ENCODE measurements around the gene ATP7B.

Gene ATP7B

GRCh38 chr13:51978796-51979556 is 32.3 kb downstream of the ATP7B start:
- no peak for DNase-seq (ENCODE audit: low read depth in 2 of 2)

DNA sequence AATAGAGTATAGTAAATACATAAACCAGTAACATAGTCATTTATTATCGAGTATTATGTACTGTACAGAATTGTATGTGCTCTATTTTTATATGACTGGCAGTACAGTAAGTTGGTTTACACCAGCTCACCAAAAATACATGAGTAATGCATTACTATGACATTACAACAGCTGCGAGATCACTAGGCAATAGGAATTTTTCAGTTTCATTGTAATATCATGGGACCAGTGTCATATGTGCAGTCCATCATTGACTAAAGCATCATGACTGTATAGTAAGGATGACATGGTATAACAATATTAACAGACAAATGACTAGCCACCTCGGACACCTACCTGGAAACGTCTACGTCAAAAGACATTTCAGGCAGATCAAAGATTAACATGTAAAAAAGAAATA is 33.6 kb downstream of the ATP7B start:
- DNase-seq (ENCODE audit: low read depth in 2 of 2) = no peak

- DNase-seq (ENCODE audit: low read depth in 2 of 2) = no peak
Observed at GRCh38 chr13:51976890-51977289, 34.4 kb downstream of the ATP7B start.

GRCh38 chr13:51976423-51976822 is 34.8 kb downstream of the ATP7B start:
- no peak for DNase-seq (ENCODE audit: low read depth in 2 of 2)

GRCh38 chr13:51974482-51974881 is 36.8 kb downstream of the ATP7B start:
- DNase-seq (ENCODE audit: low read depth in 2 of 2) = no peak

- no peak for DNase-seq (ENCODE audit: low read depth in 2 of 2)
Observed at GRCh38 chr13:51971520-51972426, 39.5 kb downstream of the ATP7B start.

GRCh38 chr13:51970349-51970748 is 40.9 kb downstream of the ATP7B start:
- DNase-seq (ENCODE audit: low read depth in 2 of 2) = no peak

- no peak for DNase-seq (ENCODE audit: low read depth in 2 of 2)
Observed at GRCh38 chr13:51967482-51968446, 43.5 kb downstream of the ATP7B start.

DNA sequence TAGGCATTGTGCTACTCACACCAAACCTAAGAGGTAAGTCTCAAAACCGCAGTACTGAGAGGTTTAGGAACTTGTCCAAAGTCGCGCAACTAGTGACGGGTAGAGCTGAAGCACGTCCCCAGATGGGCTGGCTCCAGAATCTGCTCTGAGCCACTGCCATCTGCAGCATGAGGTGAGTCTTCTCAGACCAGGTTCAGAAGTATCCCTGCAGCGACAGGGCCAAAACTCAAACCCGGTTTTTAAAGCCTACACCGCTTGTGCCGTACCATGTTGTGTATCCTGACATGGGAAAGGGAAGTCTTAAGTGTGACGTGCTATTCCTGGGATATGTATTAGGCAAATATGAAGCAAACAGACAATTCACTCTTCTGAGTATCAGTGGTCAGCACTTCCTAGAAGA is 45.1 kb downstream of the ATP7B start:
- no peak for DNase-seq (ENCODE audit: low read depth in 2 of 2)

- no peak for DNase-seq (ENCODE audit: low read depth in 2 of 2)
Observed at GRCh38 chr13:51961493-51962403, 49.5 kb downstream of the ATP7B start.

DNA sequence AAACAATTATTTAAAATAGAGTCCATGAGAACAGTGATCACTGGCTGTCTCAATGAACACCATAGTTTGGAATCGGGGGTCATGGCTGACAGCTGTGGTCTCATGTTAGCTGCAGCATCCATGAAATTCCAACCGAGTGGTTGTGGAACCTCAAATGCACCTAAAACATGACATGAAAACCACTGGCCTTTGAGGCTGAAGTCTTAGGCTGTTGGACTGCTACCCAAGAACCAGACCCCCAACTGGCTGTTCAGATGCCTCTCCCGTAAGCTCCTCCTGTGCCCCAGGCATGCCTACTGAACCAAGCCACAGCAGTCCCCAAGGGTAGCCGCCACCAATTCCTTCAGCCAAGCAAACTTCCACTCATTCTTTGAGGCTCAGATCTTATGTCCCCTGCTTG is 50.5 kb downstream of the ATP7B start:
- no peak for DNase-seq (ENCODE audit: low read depth in 2 of 2)

DNA sequence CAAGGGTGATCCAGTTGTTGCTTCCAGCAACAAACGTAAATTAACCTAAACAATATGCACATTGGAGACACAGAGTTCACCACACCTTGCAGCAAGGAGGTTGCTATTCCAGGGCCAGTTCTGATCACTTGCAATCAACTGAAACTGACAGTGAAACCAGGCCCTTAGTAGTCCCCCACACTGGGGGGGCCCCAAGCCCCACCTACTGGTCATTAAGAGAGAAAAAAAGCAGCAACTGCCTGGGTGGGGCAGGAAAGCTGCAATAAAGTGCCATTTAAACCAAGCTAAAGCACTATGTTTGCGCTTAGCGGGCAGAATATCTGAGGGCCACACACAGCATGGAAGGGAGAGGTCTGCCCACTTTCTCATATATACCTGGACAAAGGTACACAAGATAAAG is 51.5 kb downstream of the ATP7B start:
- no peak for DNase-seq (ENCODE audit: low read depth in 2 of 2)

DNA sequence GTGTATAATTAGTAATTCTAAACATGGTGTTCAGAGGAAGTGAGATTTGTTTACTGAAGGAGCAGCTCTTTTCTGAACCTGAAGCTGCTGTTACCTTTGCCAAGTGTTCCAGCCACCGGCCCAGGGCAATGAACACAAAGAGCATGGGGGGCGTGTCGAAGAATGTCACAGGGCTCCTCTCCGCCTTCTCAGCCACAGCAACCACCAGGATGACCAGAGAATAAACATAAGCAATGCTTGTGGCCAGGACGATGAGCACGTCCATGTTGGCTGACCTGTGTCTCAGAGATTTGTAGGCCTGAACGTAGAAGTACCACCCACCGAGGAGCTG is 53.1 kb downstream of the ATP7B start:
- DNase-seq (ENCODE audit: low read depth in 2 of 2) = no peak

DNA sequence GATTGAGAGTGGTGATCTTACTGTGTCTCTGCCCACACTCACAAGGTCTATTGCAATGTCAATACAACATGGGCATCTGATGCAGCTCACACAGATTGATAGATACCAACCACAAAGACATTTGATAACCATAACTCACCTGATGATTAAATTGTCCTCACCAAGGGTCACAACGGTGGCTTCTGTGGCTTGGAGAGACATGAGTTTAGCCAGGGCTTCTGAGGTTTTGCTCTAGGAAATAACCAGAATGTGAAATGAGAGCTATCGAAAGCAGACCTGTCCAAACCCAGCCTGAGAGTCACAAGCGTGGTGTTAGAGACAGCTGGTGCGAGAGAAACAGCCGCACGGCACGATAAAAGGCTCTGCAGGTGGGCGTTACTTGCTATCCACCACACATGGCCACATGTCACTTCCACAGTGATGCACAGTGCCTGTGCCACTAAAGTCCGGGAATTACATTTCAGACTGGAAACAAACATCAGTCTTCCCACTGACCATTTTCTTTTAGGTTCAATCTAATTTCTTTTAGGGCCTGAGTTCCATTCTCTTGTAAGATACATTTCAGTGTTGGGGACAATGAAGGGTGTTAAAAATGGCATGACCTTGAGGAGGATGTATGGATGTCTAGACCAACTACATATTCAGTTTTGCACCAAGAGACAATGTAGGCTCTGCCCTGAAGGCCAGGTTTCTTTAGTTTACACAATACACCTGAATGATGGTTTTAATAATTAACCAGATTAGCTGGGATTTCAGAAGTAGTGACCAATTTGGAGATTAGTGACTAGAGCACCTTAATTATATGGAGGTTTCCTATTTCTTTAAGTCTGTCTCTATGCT is 53.7 kb downstream of the ATP7B start:
- DNase-seq (ENCODE audit: low read depth in 2 of 2) = no peak

DNA sequence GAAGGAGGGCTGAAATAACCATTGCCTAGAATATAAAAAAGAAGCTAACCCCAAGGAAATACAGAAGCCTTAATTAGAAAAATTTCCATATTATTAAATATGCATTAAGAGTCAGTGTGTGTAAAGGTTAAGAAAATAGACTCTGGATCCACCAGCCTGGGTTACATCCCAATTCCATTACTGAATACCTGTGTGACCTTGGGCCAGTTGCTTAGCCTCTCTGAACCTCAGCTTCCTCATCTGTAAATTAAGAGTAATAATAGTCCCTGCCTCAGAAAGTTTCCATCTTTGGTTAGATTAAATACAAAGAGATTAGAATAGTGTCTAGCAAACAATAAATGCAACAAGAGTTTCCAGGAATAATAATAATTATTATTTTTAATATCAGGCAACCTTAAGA is 54.5 kb downstream of the ATP7B start:
- no peak for DNase-seq (ENCODE audit: low read depth in 2 of 2)

DNA sequence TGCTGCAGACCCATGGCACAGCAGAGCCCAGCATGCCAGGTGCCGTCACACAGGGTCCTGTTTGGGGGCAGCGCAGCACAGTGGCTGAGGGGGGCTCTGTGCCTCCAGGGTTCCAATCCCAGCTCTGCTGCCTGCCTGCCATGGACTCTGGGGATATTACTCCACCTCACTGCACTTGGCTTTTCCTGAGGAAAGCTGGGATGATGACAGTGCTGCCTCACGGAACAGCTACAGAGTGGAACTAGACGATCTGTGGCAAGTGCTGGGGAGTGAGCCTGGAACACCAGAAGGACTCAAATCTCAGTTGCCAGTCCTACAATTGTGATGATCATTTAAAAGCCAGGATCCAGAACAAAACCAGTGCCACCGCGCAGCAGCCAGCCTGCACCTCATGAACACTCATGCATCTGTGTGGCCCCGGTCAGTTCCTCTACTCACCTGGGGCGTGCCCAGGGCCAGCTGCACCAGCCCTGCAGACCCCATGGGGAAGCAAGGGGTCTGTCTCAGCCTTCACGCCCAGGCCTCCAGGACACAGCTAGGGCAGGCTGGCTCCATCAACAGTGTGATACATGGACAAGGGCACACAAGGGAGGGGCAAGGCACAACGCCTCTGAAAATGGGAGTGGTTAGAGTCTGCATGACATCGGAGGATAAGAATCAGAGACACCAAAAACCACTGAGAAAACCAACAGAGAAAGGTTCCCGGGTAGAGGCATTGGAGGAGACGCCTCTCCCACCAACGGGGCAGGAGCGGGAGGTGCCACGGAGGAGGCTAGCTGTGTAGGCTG is 55.2 kb downstream of the ATP7B start:
- no peak for DNase-seq (ENCODE audit: low read depth in 2 of 2)

GRCh38 chr13:51955281-51955771 is 55.9 kb downstream of the ATP7B start:
- no peak for DNase-seq (ENCODE audit: low read depth in 2 of 2)

GRCh38 chr13:51953347-51954195 is 57.7 kb downstream of the ATP7B start:
- DNase-seq (ENCODE audit: low read depth in 2 of 2) = no peak

All from activated CD8-positive, alpha-beta memory T cell treated with anti-CD3 and anti-CD28 coated beads for 4 hours (primary cell).